ENCODE measurements around the gene PTCRA.
"Not testable (repeated sequence)": the region's sequence is repeated elsewhere in the genome, so short reads cannot be mapped to it uniquely, and the experiment has no call there.

PTCRA gene, protein sequence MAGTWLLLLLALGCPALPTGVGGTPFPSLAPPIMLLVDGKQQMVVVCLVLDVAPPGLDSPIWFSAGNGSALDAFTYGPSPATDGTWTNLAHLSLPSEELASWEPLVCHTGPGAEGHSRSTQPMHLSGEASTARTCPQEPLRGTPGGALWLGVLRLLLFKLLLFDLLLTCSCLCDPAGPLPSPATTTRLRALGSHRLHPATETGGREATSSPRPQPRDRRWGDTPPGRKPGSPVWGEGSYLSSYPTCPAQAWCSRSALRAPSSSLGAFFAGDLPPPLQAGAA

DNA sequence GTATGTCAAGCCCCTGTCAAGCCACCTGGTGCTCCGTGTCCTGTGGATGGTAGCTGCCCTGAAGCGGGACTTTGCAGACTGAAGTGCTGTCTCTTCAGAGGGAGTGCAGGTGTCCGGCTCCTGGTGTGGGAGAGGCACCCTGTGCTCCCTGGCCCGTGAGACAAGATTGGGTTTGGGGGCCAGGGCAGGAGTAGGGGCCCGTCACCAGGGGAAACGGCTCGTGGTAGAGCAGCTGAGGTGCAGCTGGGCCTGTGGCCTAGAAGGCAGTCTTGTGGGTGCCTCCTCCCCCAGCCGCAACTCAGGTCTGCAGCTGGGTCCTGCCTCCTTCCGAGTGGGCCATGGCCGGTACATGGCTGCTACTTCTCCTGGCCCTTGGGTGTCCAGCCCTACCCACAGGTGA lies at the start of gene PTCRA:
Gene PTCRA, plus strand, starts transcription at position 322 of the 400 bp plus-strand sequence. Its CDS starts 17 bp downstream, at position 339.
- no peak for DNase-seq (ENCODE audit: low read depth)

DNA sequence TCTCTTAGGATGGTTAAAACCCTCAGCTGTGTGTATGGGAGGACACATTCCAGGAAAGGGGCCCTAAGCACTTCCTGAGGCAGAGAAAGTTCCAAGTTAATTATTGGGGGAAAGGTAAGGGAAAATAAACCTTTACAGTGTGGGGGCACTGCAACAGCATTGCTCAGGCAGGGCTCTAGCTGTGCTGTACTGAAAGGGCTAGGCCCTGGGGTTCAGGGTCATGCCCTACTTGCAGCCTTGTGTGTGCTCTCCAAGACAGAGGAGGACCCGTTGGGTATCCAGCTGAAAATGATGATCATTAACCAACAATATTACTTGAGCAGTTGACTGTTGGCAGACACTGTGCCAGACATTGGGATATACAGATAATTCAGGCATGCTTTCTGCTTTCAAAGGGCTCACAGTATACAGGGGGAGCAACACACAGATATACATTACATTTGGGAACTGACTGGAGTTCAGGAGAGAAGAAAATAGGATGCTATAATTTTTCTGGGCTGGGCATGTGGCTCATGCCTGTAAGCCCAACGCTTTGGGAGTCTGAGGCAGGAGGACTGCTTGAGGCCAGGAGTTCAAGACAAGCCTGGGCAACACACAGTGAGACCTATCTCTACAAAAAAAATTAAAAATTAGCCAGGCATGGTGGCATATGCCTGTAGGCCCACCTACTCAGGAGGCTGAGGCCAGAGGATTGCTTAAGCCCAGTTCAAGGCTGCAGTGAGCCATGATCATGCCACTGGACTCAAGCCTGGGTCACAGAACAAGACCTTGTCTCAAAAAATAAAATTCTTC lies 45.5 kb upstream of the PTCRA start:
- no peak for DNase-seq (ENCODE audit: low read depth)

DNA sequence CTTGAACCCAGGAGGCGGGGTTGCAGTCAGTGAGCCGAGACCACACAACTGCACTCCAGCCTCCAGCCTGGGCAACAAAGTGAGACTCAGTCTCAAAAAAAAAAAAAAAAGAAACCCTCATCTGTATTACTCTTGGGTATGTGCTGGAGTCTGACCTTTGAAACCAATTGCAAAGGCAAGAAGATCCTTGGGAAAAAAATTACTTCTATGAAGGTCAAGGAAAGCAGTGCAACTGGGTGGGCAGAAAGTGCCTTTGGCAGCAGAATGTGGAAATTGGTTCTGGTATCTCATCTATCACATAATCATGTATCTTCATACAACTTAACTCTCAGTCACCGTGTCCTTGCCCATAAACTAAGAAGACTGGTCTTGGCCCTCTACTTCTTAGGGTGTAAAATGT lies 44.1 kb upstream of the PTCRA start:
- DNase-seq (ENCODE audit: low read depth): no peak

DNA sequence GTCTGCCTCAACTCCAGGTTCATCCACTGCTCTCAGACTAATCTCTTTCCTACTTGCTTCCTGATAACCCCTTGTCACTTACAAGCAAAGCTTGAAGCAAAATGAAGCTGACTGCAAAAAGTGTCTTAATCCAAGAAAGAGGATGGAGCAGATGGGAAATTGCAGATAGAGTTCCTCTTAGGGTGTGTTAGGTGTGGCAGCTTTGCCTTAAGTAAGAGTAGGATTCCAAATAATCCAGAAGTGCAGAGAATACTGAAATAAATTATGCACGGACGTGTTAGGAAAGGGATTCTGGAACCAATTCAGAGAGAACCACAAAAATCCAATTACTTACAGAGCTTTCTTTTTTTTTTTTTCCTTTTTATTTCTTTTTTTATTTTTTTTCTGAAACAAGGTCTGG lies 42.5 kb upstream of the PTCRA start:
- DNase-seq (ENCODE audit: low read depth): no peak

DNA sequence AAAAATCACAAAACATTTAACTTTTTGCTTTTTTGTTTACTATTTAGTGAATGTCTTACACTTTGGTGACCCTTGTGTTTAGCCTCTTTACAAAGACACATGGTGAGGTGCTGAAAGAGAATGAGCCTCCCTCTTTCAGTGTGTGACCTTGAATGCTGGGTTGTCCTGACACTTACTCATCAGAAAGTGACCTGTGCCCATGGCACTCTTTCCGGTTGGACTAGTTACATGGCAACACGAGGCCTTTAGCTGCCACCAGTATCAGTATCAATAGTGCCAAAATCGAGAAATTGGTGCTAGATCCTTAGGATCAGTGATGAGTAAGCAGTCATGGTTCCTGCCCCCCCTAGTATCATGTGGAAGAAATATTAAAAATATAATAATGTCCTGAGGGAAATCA lies 38.2 kb upstream of the PTCRA start:
- DNase-seq (ENCODE audit: low read depth): no peak

DNA sequence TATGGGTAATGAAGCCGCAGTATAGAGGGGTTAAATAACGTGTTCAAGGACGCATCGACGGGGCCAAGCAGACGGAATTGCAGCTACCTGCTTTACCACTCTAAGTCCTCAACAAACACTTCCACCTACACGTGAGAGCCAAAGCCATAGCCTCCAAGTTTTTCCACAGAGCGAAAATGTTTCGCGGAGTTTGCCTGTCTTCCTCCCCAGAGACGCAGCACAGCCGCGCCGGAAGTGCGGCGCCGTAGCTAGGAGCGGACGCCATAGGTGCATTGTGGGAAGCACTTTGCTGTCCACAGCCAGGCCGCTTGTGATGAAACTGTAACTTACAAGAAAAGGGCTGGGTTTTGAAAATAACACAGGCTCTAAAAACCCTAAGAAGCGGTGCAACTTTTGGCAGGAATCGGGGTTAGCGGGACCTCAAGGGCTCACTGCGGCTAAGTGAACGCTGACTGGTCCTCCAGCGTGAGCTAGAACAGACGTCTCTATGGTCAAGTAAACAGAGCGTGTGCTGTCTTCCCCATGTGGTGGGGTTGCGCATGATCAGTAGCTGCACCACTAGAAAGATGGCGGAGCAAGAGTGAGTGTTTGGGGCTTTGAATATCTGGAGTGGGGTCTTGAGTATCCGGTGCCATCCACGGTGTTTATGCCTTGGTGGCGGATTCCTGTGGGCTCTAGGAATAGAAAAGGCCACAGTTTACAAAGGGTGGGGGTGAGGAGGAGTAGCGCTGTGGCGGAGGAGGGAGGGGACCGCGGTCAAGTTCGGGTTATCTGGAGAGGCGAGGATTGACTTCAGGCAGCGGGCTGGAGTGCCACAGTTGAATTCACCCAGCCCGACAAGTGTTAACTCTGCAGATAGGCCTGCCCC lies 36.2 kb upstream of the PTCRA start, which contains the start of gene RPL7L1:
Gene RPL7L1, plus strand, starts transcription at position 245 of the 868 bp plus-strand sequence. Its CDS starts 295 bp downstream, at position 540.
- peak; percentile 72 for DNase-seq (ENCODE audit: low read depth)

DNA sequence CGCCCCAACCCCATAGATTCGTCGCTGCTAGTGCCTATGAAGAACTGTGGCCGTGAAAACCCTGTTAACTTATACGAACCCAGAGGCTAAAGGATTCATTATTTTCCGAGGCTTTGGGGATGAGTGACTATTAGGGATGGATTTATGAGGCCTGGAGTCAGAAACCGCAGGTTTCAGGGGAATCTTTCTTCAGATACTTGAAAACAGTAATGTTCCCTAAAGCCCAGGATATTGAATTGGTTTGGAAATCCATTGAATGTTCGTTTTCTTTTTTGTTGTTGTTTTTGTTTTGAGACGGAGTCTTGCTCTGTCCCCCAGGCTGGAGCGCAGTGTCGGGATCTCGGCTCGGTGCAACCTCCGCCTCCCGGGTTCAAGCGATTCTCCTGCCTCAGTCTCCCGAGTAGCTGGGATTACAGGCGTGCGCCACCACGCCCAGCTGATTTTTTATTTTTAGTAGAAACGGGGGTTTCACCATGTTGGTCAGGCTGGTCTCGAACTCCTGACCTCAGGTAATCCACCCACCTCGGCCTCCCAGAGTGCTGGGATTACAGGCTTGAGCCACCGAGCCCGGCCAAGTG lies 35.5 kb upstream of the PTCRA start:
- not testable (repeated sequence) for DNase-seq (ENCODE audit: low read depth)

DNA sequence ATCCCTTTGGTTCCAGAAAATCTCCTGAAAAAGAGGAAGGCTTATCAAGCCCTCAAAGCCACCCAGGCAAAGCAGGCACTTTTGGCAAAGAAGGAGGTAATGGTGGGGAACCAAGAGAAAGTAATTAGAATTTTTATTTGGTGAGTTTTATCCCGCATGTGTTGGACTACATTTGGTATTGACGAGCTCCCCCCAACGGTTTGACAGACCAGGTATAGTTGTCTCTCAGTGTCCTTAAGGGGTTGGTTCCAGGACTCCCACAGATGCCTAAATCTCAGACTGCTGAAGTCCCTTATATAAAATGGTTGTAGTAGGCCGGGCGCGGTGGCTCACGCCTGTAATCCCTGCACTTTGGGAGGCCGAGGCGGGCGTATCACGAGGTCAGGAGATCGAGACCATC lies 35.0 kb upstream of the PTCRA start:
- not testable (repeated sequence) for DNase-seq (ENCODE audit: low read depth)

DNA sequence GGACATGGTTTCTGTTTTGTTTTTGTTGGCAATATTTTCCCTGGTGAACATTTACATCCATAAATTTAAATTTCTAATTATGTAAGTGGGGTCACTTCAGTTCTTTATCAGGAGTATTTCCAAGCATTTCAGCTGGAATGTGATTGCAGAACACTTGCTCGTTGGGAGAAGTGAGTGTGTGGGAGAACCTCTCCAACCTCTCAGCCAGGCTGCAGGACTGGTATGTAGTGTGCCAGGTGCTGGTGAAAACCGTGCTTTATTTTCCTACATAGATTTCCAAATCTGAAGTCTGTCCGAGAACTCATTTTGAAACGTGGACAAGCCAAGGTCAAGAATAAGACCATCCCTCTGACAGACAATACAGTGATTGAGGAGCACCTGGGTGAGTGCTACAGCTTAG lies 30.2 kb upstream of the PTCRA start:
- DNase-seq (ENCODE audit: low read depth): no peak

DNA sequence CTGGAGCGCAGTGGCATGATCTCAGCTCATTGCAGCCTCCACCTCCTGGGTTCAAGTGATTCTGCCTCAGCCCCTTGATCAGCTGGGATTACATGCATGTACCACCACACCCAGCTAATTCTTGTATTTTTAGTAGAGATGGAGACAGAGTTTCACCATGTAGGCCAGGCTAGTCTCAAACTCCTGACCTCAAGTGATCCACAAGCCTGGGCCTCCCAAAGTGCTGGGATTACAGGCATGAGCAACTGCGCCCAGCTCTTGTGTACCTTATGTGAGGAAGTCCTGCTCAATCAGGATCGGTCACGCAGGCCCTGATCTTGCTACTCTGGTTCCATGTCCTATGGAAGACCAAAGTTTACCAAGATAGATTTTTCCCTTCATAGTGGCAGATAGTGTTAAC lies 27.7 kb upstream of the PTCRA start:
- not testable (repeated sequence) for DNase-seq (ENCODE audit: low read depth)

DNA sequence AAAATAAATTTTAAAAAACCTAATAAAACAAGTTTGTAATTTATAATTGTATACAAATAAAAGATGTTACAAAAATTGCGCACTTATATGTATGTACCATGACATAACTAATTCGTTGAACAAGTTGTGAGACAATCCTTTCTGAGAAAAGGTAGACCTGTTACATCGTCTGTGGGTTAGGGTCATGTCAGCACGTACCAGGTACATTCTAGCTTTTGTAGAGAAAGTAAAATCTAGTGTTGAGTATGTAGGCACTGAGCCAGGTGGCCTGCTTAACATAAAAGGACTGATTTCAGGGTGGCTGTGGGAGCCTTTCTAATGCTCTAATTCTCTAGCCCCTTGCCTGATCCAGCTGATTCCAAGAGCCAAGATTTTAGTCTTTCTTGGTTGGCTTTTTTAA lies 26.0 kb upstream of the PTCRA start:
- DNase-seq (ENCODE audit: low read depth): no peak

DNA sequence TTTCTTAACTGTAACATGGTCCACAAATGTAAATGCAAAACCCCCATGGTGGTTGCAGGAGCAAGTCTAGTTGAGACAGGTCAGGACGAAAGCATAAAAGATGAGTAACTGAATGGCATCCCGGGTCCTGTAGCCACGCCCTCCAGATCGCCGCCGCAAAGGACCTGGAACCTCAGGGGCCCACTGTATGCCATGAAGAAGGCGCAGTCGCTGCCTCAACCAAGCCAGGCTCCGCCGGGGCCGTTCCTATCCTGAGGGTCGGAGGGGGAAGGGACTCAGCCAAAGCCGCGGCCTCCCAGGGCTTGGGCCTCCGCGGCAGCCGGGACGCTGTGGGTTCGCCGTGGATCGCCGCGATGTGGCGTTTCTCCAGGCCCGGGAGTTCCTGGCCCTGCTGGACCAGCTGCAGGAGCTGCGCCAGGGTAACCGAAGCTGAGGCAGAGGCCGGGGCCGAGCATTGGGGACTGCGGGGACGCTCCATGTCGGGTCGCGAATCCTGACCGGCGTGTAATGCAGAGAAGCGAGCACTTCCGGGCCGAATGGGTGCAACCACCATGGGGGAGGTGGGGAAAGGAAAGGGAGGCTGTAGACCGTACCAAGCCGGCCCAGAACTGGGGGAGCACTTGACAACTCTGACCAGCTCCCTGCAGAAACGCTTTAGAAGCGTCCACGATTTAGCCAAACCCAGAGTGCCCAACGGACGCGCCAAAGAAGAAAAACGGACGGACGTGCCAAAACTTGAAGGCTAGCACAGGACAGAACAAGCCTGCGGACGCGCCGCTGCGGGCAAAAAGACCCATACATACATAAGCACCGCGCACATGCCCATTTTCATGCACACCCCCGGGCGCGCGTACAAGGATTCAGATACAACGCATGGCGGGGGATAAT lies 25.3 kb upstream of the PTCRA start:
- peak; percentile 85 for DNase-seq (ENCODE audit: low read depth)

DNA sequence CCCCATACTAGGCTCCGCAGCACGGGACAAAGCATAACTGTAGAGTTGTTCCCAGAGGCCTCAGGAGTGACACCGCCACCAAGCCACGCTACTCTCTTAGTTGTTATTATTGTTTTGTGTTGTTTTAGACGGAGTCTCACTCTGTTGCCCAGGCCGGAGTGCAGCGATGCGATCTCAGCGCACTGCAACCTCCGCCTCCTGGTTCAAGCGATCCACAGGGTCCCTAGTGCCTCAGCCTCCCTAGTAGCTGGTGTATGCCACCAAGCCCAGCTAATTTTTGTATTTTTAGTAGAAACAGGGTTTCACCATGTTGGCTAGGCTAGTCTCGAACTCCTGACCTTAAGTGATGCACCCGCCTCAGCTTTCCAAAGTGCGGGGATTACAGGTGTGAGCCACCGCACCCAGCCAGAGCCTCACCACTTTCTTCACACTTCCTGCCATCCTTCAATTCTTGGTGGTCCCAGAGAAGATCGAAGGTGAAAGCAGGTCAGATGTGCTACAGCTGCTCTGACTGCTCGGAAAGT lies 24.6 kb upstream of the PTCRA start:
- no peak for DNase-seq (ENCODE audit: low read depth)

DNA sequence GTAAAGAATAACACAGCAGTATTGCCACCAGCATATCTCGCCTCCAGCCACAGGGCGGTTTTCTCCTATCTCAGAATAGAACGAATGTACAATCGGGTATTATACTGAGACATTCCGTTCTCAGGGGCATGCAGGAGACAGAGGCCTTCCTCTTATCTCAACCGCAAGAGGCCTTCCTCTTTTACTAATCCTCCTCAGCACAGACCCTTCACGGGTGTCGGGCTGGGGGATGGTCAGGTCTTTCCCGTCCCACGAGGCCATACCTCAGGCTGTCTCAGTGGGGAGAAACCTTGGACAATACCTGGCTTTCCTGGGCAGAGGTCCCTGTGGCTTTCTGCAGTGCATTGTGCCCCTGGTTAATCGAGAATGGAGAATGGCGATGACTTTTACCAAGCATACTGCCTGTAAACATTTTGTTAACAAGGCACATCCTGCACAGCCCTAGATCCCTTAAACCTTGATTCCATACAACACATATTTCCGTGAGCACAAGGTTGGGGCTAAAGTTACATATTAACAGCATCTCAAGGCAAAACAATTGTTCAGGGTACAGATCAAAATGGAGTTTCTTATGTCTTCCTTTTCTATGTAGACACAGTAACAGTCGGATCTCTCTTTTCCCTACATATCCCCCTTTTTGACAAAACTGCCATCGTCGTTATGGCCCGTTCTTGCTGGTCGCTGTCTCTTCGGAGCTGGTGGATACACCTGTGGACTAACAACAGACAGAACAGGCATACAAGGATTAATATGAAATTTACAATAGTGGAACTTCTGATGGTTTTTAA lies 21.6 kb upstream of the PTCRA start:
- DNase-seq (ENCODE audit: low read depth): not testable (repeated sequence)

DNA sequence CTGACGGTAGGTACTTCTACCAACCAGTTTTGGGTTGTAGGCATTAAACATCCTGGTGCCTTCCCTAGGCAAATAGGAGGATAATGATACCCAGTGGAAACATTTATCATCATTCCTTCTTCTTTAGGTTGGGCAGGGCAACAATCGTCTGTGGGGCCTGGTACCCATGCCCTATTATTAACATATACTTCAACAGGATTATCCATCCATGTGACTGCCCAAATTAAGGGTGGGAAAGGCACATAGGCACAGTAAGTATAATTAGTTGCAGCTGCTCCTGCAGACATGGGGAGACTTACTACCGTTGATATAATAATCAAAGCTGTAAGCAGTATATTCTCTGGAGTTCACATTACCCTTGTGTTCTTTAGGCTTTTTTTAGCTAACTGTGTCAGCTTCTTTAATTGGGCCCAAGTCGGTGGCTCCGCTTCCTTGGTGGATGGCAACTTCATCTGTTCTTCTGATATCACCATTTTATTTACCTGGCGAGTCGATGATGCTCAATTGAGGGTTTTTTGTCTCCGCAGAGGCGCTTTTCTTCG lies 19.6 kb upstream of the PTCRA start:
- no peak for DNase-seq (ENCODE audit: low read depth)

DNA sequence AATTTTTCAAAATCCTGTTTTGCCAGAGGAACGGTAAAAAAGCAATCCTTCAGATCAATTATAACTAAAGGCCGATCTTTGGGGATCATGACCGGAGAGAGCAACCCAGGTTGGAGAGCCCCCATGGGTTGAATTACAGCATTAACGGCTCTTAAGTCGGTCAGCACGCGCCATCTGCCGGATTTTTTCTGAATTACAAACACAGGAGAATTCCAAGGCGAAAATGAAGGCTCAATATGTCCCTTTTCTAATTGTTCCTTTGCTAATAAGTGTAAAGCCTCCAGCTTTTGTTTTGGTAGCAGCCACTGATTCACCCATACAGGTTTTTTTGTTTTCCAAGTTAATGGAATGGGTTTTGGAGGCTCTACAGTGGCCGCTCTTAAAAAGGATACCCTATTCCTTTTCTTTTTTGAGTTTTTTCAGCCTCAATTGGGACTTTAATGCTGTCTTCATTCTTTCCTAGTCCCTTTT lies 16.9 kb upstream of the PTCRA start:
- DNase-seq (ENCODE audit: low read depth): peak; percentile 31

DNA sequence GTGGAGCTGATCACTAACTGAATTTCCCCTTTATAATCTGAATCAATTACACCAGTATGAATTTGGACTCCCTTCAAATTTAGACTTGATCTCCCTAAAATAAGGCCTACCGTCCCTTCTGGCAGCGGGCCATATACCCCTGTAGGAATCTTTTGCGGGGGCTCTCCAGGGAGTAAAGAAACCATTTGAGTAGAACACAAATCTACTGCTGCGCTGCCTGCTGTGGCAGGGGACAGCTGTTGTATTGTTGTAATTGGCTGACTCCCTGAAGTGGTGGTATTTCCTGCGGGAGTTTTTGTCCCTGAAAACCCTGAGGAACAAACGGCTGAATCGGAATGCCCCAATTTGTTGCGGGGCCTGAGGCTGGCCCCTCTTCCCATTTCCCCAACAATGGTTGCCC lies 16.0 kb upstream of the PTCRA start:
- no peak for DNase-seq (ENCODE audit: low read depth)

DNA sequence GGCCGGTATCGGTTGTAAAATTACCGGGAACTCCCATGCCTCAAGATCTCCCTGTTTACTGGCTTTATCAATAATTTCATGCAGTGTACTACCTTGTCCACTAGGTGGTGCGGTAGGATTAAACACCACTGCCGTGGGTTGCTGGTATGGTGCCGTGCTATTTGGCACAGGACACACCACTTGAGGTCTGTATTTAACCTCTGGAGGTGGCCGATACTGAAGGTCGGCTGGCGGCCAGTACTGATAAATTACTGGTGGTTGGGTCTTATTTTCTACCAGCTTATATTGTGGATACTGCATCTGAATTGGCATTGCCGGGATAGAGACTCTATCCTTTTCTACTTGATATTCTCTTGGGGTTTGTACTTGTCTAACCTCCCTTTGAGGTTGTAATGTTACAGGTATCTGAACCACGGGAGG lies 14.3 kb upstream of the PTCRA start:
- DNase-seq (ENCODE audit: low read depth): peak; percentile 46

Measured in activated T-cell treated with anti-CD3 and anti-CD28 coated beads for 48 hours (primary cell).